NCI-H1417 treated with DMSO at 0.1 percent for 48 hours (cell line): ENCODE results near the gene PRSS56.
A peak's percentile ranks its signal among the peaks of the same experiment; 100 is the strongest.

Source experiments
- DNase-seq: peaks from one replicate; lab custom pipeline; 2025; lab: John Stamatoyannopoulos, UW

PRSS56 gene

GRCh38 chr2:232502511-232502910, 17.7 kb upstream of the PRSS56 start:
- no peak for DNase-seq

GRCh38 chr2:232502911-232503808, 17.0 kb upstream of the PRSS56 start:
- DNase-seq = no peak

GRCh38 chr2:232503809-232504323, 16.3 kb upstream of the PRSS56 start:
- DNase-seq = no peak

- no peak for DNase-seq
Measured at GRCh38 chr2:232504438-232504837, 15.8 kb upstream of the PRSS56 start.

GRCh38 chr2:232505856-232506255, 14.3 kb upstream of the PRSS56 start:
- no peak for DNase-seq

GRCh38 chr2:232506709-232507108, 13.5 kb upstream of the PRSS56 start:
- no peak for DNase-seq

GRCh38 chr2:232508251-232508650, 11.9 kb upstream of the PRSS56 start:
- no peak for DNase-seq

GRCh38 chr2:232511336-232511890, 8.8 kb upstream of the PRSS56 start:
- peak; percentile 42 for DNase-seq

- DNase-seq = peak; percentile 44
Measured at GRCh38 chr2:232512602-232513001, 7.6 kb upstream of the PRSS56 start.

- DNase-seq = no peak
Measured at GRCh38 chr2:232513353-232513752, 6.8 kb upstream of the PRSS56 start.

GRCh38 chr2:232515639-232516038, 4.5 kb upstream of the PRSS56 start:
- DNase-seq = no peak

GRCh38 chr2:232516551-232516950, 3.6 kb upstream of the PRSS56 start:
- no peak for DNase-seq

- no peak for DNase-seq
Measured at GRCh38 chr2:232518844-232519243, 1.3 kb upstream of the PRSS56 start.

GRCh38 chr2:232520489-232520888, 301 bp downstream of the PRSS56 start:
- DNase-seq = no peak

GRCh38 chr2:232521098-232521497, 910 bp downstream of the PRSS56 start:
- no peak for DNase-seq

GRCh38 chr2:232521959-232522622, 1.9 kb downstream of the PRSS56 start:
- DNase-seq = no peak

- no peak for DNase-seq
Measured at GRCh38 chr2:232522623-232523401, 2.6 kb downstream of the PRSS56 start.

- DNase-seq = no peak
Measured at GRCh38 chr2:232523402-232523681, 3.2 kb downstream of the PRSS56 start.

- no peak for DNase-seq
Measured at GRCh38 chr2:232523682-232524597, 3.8 kb downstream of the PRSS56 start.

GRCh38 chr2:232524771-232525170, 4.6 kb downstream of the PRSS56 start:
- DNase-seq = no peak

GRCh38 chr2:232525199-232525598, 5.0 kb downstream of the PRSS56 start:
- DNase-seq = no peak
